NCI-H1092 (cell line): ENCODE data around the gene MRPL36.

ENCODE experiments used
- DNase-seq: peaks from one replicate; lab custom pipeline; 2025; lab: John Stamatoyannopoulos, UW

MRPL36 gene

GRCh38 chr5:1781726-1782384 is 17.8 kb downstream of the MRPL36 start:
- DNase-seq: no peak

- no peak for DNase-seq
These were observed 18.5 kb downstream of the MRPL36 start for GRCh38 chr5:1781107-1781506.

- DNase-seq: no peak
These were observed 19.1 kb downstream of the MRPL36 start for GRCh38 chr5:1780614-1780930.

- DNase-seq: no peak
These were observed 19.6 kb downstream of the MRPL36 start for GRCh38 chr5:1779782-1780613.

- DNase-seq: no peak
These were observed 20.5 kb downstream of the MRPL36 start for GRCh38 chr5:1779021-1779680.

GRCh38 chr5:1778138-1779020 is 21.3 kb downstream of the MRPL36 start:
- DNase-seq: no peak

- DNase-seq: no peak
These were observed 22.1 kb downstream of the MRPL36 start for GRCh38 chr5:1777281-1778137.

GRCh38 chr5:1776831-1777230 is 22.8 kb downstream of the MRPL36 start:
- no peak for DNase-seq

- DNase-seq: no peak
These were observed 27.0 kb downstream of the MRPL36 start for GRCh38 chr5:1772634-1773033.

GRCh38 chr5:1771149-1772065 is 28.2 kb downstream of the MRPL36 start:
- no peak for DNase-seq

GRCh38 chr5:1770443-1770802 is 29.2 kb downstream of the MRPL36 start:
- no peak for DNase-seq

- no peak for DNase-seq
These were observed 29.7 kb downstream of the MRPL36 start for GRCh38 chr5:1769752-1770442.

- no peak for DNase-seq
These were observed 30.5 kb downstream of the MRPL36 start for GRCh38 chr5:1769017-1769640.

- DNase-seq: no peak
These were observed 31.2 kb downstream of the MRPL36 start for GRCh38 chr5:1768283-1769000.

GRCh38 chr5:1767524-1768282 is 31.9 kb downstream of the MRPL36 start:
- no peak for DNase-seq

GRCh38 chr5:1765880-1766235 is 33.8 kb downstream of the MRPL36 start:
- no peak for DNase-seq

GRCh38 chr5:1765141-1765879 is 34.3 kb downstream of the MRPL36 start:
- DNase-seq: no peak
